ENCODE measurements around the gene RENBP.
A peak's percentile ranks its signal among the peaks of the same experiment; 100 is the strongest.

The RENBP gene

DNA sequence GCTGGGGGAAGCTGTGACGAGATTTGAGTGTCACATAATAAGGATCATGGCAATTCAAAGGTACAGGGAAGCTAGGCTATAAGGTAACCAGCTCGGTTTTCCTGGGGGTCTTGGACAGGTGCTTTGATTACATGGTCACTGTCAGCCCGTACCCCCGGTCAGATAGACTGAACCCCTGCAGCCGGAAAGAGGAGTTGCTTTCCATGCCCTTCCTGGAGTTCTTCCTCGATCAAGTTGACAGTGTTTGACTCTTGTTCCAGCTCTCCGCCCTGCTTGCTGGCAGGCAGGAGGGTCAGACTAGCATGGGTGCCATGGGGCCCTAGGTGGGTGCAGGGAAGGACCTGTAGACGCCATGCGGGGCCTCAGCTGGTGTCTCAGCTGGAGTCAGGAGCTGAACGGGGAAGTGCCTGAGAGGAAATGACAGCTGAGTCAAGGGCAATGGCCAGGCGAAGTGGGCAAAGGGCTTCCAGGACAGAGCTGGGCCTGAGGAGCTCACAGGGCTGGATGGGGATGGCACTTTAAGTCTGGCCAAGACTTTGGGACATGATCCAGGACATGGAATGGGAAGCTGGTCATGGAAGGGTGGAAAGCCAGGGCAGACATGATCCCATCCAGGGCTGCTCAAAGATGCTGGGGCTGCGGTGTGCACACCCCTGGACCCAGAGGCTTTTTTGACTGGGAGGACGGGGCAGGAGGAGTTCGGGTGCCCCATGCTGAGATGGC lies 29.7 kb upstream of the RENBP start:
- peak overlapping the region; percentile 76 for H3K4me3 Mint-ChIP-seq
- no peaks in the 10 kb centered on the region for H3K9me3 Mint-ChIP-seq
- no peaks in the 10 kb centered on the region for H3K27me3 Mint-ChIP-seq
- H3K27ac Mint-ChIP-seq = peak overlapping the region; percentile 88
- intact Hi-C loops (cut with micrococcal nuclease) = loop anchor here (5.0 kb wide), 1 partner anchor 38 kb away; no protein-coding TSS in a partner anchor
- peaks cover 27% of the 10 kb centered on the region for H3K4me1 Mint-ChIP-seq (ENCODE audit: low read depth)
- peaks cover 20% of the 10 kb centered on the region for H3K36me3 Mint-ChIP-seq (ENCODE audit: low read depth)

DNA sequence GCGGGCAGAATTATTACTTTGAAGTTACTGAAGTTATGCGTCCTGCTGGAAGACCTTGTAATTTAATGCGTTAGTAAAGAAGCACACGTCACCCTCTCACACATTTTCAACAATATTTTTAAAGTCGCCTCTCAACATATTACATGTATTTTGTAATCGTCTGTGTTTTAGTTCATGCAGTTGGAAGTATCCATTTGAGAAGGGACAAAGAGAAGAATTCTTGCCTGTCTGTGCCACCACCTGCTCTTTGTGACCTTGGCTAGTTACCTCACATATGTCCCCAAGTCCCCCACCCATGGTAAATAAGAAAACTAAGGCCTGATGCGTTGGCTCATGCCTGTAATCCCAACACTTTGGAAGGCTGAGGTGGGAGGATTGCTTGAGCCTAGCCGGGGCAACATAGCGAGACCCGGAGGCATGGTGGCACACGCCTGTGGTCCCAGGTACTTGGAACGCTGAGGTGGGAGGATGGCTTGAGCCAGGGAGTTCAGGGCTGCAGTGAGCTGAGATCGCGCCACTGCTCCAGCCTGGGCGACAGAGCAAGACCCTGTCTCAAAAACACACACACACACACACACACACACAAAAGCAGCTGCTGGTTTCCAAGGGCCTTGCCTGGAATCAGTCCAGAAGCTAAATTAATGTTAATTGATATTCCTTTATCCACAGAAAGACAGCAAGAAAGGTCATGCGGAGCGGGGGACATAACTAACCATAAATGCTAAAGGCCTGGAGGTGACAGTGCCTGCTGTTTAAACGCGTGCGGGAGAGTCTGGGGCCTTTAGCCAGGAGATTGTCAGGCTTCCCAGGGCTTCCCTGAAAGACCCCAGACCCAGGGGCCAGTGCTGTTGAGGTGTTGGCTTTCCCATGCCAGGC lies 28.9 kb upstream of the RENBP start:
- H3K9me3 Mint-ChIP-seq = no peaks in the 10 kb centered on the region
- H3K4me1 Mint-ChIP-seq (ENCODE audit: low read depth) = peaks cover 33% of the 10 kb centered on the region
- peaks cover 21% of the 10 kb centered on the region for H3K36me3 Mint-ChIP-seq (ENCODE audit: low read depth)
- H3K27ac Mint-ChIP-seq = peak overlapping the region; percentile 88
- H3K27me3 Mint-ChIP-seq = no peaks in the 10 kb centered on the region
- peak overlapping the region; percentile 76 for H3K4me3 Mint-ChIP-seq
- intact Hi-C loops (cut with micrococcal nuclease) = loop anchor here (5.0 kb wide), 1 partner anchor 39 kb away; no protein-coding TSS in a partner anchor

DNA sequence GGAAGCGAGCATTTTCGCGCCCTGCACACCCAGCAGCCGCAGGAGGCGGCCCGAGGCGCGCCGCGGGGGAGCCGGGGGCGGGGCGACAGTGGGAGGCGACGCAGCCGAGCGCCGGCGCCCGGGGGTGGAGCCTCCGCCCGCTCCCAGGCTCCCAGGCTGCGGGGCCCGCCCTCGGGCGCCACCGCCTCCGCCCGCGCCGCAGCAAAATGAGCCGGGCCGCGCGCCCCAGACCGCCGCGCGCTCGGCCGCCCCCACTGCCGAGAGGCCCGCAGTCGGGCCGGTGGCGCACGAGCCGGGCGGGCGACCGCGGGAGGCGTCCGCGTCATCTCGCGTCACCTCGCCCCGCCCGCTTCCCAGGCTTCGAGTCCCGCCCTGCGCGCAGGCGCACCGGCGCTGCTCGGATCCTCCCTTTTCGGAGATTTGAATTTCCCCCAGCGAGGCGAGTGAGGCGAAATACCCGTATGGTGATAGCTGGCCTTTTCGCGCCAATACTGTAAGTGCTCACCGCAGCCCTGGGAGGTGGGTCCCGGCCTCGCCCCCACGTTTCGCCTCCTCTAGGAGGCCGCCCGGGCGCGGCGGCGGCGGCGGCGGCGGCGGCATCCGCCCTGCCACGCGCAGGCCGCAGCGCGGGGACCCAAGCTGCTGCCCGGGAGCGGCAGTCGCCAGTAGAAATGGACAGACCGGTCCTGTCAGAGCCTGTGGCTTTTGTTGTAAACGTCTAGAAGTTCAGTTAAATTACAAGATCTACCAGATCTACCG lies 28.1 kb upstream of the RENBP start, which contains the start of gene TMEM187:
TSS of gene TMEM187 (plus strand) at position 387 of the 759 bp plus-strand sequence. CDS start 9,309 bp downstream, outside the sequence.
- Mint-ChIP-seq H3K9me3 (no peaks in the 10 kb centered on the region), H3K4me3 (peak within 1 kb of the TSS; percentile 100), H3K27me3 (no peaks in the 10 kb centered on the region), H3K27ac (peak within 1 kb of the TSS; percentile 99), H3K36me3 (ENCODE audit: low read depth) (peaks cover 29% of the 10 kb centered on the region), H3K4me1 (ENCODE audit: low read depth) (peaks cover 41% of the 10 kb centered on the region)
- intact Hi-C loops (cut with micrococcal nuclease) = loop anchor here (5.0 kb wide), 1 partner anchor 40 kb away; no protein-coding TSS in a partner anchor

DNA sequence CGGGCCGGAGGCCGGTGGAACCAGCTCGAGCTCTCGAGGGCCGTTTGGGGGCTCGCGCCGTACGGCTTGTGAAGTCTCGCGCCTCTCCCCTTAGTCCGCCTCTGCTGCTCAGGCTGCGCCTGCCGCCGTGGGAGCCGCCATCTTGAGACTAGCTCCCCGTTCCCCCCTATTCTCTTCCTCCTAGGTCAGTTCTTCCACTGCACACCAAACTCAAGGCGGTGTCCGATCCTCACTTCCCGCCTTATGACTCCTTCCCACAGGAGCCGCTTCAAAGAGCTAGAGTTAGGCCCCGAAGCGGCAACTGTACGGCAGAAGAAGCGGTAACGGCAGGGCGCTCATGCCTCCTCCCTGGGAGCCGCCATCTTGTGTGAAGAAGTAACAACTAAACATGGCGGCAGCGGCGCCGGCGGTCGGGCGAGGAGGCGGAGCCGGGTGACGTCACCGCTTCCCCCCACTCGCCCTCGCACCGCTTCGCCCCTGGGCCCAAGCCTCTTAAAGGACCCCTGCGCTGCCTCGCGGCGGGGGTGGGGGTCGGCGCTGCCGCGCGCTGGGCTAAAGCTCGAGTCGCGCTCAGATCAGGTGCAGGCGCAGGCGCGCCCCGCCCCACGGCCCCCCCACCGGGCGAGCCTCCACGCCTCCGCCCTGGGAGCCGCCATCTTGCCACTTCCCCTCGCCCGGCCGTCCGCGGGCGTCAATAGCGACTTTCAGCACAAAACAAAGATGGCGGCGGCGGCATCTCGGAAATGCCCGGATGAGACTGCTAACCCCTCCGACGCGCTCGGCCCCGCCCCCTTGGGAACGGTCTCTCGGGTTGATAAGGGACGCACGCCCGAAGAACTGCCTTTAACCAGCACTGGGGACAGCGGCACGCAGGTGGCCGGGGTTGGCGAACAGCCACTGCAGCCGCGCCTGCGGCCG lies 27.3 kb upstream of the RENBP start, which contains the start of gene HCFC1:
TSS of gene HCFC1 (minus strand) at position 369 of the 918 bp plus-strand sequence. CDS start 978 bp downstream, outside the sequence.
- peaks cover 35% of the 10 kb centered on the region for H3K36me3 Mint-ChIP-seq (ENCODE audit: low read depth)

DNA sequence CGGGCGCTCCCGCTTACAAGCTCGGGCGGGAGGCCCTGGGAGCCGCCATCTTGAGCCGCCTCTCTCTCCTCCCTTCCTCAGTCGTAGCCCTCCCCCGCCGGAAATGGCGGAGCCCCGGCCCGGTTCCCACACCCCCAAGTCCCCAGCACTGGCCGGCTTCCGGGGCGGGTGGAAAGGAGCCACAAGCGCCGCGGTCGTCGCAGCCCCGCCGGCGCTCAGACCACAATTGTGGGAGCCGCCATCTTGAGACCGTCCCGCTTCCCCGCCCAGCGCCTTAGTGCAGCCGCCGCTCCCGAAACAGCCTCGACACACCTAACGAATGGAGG lies 26.6 kb upstream of the RENBP start:
- H3K36me3 Mint-ChIP-seq (ENCODE audit: low read depth) = peaks cover 40% of the 10 kb centered on the region
- no peaks in the 10 kb centered on the region for H3K9me3 Mint-ChIP-seq
- peak overlapping the region; percentile 100 for H3K4me3 Mint-ChIP-seq
- peaks cover 55% of the 10 kb centered on the region for H3K4me1 Mint-ChIP-seq (ENCODE audit: low read depth)
- H3K27me3 Mint-ChIP-seq = no peaks in the 10 kb centered on the region
- intact Hi-C loops (cut with micrococcal nuclease) = loop anchor here (5.0 kb wide), 1 partner anchor 41 kb away; no protein-coding TSS in a partner anchor
- H3K27ac Mint-ChIP-seq = peak overlapping the region; percentile 99

More for the DNA sequence above, 27.3 kb upstream of the RENBP start, which contains the start of gene HCFC1:
- no peaks in the 10 kb centered on the region for H3K27me3 Mint-ChIP-seq
- H3K4me1 Mint-ChIP-seq (ENCODE audit: low read depth) = peaks cover 49% of the 10 kb centered on the region
- H3K9me3 Mint-ChIP-seq = no peaks in the 10 kb centered on the region
- intact Hi-C loops (cut with micrococcal nuclease) = loop anchor here (5.0 kb wide), 1 partner anchor 41 kb away; no protein-coding TSS in a partner anchor
- H3K27ac Mint-ChIP-seq = peak within 1 kb of the TSS; percentile 99
- H3K4me3 Mint-ChIP-seq = peak within 1 kb of the TSS; percentile 100

DNA sequence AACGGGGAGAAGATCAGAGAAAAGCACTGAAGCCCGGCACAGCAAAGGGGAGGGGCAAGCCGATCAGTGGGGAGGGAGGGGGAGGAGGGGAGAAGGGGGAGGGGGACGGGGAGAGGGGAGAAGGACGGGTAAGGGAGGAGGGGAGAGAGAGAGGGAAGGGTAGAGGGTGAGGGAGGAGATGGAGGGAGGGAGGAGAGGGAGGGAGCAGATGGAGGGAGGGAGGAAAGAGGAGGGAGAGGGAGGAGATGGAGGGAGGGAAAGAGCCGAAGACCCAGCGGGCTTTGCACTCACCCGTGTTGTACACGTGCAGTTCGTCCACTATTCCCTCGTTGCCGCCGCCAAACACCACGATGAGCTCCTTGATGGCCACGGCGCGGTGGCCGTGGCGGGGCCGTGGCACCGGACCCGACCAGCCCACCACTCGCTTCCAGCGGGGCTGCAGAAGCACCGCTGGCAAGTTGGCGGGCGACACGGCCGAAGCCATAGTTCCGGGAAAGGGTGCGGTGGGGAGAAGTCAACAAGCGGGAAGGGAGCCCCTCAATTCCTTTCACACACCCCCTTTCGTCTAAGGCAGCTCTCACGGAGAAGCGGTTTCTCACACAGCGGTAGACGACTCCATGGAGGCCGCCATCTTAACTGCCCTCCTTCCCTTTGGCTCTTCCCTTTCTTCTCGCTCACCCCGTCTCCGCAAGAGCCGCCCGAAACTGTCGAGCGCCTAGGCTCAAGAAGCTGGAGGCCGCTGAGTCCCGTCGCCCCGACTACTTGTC lies 26.1 kb upstream of the RENBP start:
- peaks cover 58% of the 10 kb centered on the region for H3K4me1 Mint-ChIP-seq (ENCODE audit: low read depth)
- peak overlapping the region; percentile 99 for H3K27ac Mint-ChIP-seq
- H3K9me3 Mint-ChIP-seq = no peaks in the 10 kb centered on the region
- H3K4me3 Mint-ChIP-seq = peak overlapping the region; percentile 100
- H3K27me3 Mint-ChIP-seq = no peaks in the 10 kb centered on the region
- H3K36me3 Mint-ChIP-seq (ENCODE audit: low read depth) = peaks cover 45% of the 10 kb centered on the region
- intact Hi-C loops (cut with micrococcal nuclease) = loop anchor here (5.0 kb wide), 1 partner anchor 42 kb away; no protein-coding TSS in a partner anchor

DNA sequence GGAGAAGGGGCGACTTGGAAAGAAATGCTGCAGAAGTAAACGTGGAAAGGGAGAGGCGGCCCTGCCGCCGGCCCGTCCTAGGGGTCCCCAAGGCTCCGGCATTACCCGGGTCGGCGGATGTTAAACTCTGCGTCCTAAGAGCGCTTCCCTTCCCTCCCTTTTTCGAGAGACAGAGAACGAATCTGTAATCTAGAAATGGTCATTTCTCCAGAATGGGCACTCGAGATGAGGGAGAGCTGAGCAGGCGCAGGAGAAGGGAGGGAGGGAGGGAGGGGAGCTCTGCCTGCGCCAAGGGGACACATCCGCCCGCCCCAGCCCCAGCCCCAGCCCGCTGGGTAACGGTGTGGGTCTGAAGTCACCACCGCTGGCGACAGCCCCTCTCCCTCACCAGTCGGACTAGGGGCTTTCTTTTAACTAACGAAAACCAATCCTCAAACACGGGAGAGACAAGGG lies 25.5 kb upstream of the RENBP start:
- H3K36me3 Mint-ChIP-seq (ENCODE audit: low read depth) = peaks cover 51% of the 10 kb centered on the region
- H3K27ac Mint-ChIP-seq = peak overlapping the region; percentile 99
- intact Hi-C loops (cut with micrococcal nuclease) = loop anchor here (5.0 kb wide), 1 partner anchor 42 kb away; no protein-coding TSS in a partner anchor
- peak overlapping the region; percentile 100 for H3K4me3 Mint-ChIP-seq
- peaks cover 57% of the 10 kb centered on the region for H3K4me1 Mint-ChIP-seq (ENCODE audit: low read depth)
- no peaks in the 10 kb centered on the region for H3K27me3 Mint-ChIP-seq
- no peaks in the 10 kb centered on the region for H3K9me3 Mint-ChIP-seq

DNA sequence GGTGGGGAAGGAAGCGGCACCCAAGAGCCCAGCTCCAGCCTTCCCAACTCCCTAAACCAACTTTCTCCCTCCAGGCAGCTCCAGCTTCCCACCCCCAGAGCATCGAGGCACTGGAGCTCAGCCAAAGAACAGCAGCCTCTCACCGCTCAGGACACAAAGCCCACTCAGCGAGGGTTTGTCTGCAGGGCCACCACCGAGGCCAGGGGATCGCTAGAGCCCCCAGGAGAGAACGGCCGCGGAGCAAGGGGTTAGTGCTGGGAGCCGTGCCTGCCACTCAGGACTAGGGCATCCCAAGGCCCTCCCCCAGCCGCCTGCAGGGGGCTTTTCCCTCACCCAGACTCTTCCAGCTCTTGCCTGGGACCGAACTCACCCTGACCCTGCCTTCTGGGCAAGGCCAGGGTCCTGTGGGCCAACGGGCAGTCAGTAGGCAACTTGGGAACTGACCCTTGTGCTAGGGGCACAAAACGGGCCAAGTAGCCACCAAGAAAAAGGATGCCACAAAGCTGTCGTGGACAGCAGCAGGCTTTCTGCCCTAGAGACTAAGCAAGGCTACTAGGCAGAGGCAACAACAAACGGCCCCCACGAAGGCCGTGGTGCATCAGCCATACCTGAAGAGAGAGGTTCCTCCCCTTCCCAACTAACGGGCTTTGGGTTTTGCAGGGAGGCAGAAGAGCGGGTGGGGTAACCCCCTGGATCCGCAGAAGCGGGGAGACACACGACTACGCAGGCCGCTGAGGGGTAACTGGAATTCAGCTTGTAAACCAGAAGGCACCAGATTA lies 24.9 kb upstream of the RENBP start:
- Mint-ChIP-seq H3K9me3 (no peaks in the 10 kb centered on the region), H3K36me3 (ENCODE audit: low read depth) (peaks cover 57% of the 10 kb centered on the region), H3K27ac (peak overlapping the region; percentile 99), H3K27me3 (no peaks in the 10 kb centered on the region), H3K4me1 (ENCODE audit: low read depth) (peaks cover 50% of the 10 kb centered on the region), H3K4me3 (peak overlapping the region; percentile 100)
- intact Hi-C loops (cut with micrococcal nuclease) = no loop called here

DNA sequence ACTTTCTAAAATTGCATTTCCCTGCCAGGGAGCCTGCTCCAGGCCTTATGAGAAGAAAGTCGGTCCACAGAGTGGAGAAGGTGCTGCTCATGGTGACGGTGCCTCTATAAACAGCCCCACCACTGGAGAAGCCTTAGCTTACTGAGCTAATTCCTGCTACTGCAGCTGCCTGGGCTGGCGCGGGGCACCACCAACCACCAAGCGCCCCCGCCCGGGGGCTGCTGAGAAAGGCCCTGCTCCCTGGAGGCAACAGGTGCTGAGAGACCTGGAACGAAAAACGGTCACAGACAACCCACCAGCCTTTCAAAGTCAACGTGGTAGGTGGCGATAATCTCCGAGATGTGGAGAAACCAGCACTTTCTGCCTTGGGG lies 24.3 kb upstream of the RENBP start:
- Mint-ChIP-seq H3K27me3 (no peaks in the 10 kb centered on the region), H3K36me3 (ENCODE audit: low read depth) (peaks cover 63% of the 10 kb centered on the region), H3K4me3 (peak overlapping the region; percentile 100), H3K27ac (no peak overlapping the region), H3K9me3 (no peaks in the 10 kb centered on the region), H3K4me1 (ENCODE audit: low read depth) (peaks cover 45% of the 10 kb centered on the region)
- intact Hi-C loops (cut with micrococcal nuclease) = no loop called here

DNA sequence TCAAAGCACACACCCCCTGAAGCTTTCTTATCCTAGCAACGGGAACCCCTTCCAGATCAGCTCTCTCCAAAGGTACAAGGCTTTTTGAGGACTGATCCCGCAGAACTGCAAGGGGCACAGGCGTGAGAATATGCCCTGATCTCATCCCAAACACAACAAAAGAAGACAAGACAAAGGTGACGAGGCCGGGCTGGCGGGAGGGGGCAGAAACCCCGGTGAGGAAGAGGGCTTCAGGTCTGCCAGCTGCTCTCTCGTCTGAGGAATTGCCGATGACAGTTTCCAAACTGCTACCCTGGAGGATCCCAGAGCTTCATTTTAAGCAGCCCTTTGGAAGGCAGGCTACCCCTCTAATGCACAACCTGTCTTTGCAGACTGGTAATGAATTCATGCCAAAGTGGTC lies 23.8 kb upstream of the RENBP start:
- H3K9me3 Mint-ChIP-seq = no peaks in the 10 kb centered on the region
- no peaks in the 10 kb centered on the region for H3K27me3 Mint-ChIP-seq
- H3K36me3 Mint-ChIP-seq (ENCODE audit: low read depth) = peaks cover 68% of the 10 kb centered on the region
- peak overlapping the region; percentile 71 for H3K4me3 Mint-ChIP-seq
- intact Hi-C loops (cut with micrococcal nuclease) = no loop called here
- H3K4me1 Mint-ChIP-seq (ENCODE audit: low read depth) = peaks cover 40% of the 10 kb centered on the region
- peak overlapping the region; percentile 84 for H3K27ac Mint-ChIP-seq

DNA sequence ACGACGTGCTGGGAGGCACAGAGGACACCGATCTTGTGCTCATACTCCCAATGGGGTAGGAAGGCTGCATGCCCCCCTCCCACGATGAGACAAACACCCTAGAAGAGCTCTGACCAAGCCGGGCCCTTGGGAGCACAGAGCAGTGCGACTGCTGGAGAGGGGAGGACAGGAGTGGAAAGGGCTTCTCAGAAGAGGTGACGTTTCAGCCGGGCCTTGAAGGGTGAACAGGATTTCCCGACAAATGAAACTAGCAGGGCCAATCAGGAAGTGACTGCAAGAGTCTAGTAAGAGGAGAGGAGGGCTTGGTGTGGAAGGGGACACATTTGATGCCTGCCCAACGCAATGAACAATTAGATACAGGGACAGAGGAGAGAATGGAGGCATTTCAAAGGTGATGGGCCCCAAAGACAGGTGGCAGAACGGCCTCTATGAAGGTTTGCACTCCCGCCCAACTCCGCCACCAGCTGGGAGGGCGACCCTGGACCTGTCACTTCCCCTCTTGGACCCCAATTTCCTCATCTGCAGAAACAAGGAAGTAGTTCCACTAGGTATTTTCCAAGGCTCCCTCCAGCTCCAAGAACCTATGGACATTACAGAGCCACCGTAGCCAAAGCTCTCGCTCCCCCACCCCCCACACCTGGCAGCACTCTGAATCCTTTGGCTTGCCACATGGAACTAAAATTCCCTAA lies 23.2 kb upstream of the RENBP start:
- intact Hi-C loops (cut with micrococcal nuclease) = no loop called here
- peak overlapping the region; percentile 71 for H3K4me3 Mint-ChIP-seq

More for the DNA sequence above, 23.2 kb upstream of the RENBP start:
- Mint-ChIP-seq H3K27ac (peak overlapping the region; percentile 84), H3K36me3 (ENCODE audit: low read depth) (peaks cover 74% of the 10 kb centered on the region), H3K9me3 (no peaks in the 10 kb centered on the region), H3K27me3 (no peaks in the 10 kb centered on the region), H3K4me1 (ENCODE audit: low read depth) (peaks cover 38% of the 10 kb centered on the region)
